ENCODE results near the gene KCNN3.

GRCh38 chr1:154659823-154660592, 210.1 kb downstream of the KCNN3 start:
- TF ChIP-seq EZH2 (IDR thresholded peaks at IDR 0.05; ENCODE audit: borderline replicate concordance, insufficient read depth, low read depth, low read length, poor library complexity, severe bottlenecking) (no peak), CTCF (IDR thresholded peaks at IDR 0.05) (no peak)

Measured in B cell (primary cell).